ENCODE measurements around the gene CSNK2A2.

CSNK2A2 gene

DNA sequence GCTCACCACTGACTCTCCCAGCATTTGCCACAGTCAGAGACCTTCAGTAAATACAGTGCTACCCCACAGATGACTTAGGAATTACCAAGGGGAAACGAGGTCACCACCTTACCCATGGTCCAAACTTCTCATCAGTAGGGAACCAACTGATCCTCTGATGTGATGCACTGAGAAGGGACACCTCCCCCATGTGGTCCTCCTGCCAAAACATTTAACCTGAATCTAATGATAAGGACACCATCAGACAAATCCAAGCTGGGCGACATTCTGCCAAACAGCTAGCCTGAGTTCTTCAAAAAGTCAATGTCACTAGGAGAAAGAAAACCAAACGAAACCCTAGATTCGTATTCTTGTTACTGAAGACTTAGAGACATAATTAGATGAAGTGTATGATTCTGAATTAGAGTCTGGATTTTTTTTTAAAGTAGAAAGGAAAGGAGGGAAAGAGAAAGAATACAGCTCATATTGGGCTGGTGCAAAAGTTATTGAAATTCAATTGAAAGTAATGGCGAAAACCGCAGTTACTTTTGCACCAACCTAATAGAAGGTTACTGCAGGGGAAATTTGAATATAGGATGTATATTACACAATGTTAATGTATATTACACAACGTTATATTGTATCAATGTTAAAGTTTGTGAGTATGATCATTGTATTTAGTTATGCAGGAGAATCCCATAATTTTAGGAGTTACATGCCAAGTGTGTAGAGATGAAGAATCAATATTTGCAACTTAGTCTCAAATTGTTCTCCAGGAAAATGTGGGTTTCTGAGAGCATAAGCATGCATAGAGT is 2.3 kb upstream of the CSNK2A2 start:
- DNase-seq (ENCODE audit: low spot score) = no peak
- TF ChIP-seq, protein P1, sequence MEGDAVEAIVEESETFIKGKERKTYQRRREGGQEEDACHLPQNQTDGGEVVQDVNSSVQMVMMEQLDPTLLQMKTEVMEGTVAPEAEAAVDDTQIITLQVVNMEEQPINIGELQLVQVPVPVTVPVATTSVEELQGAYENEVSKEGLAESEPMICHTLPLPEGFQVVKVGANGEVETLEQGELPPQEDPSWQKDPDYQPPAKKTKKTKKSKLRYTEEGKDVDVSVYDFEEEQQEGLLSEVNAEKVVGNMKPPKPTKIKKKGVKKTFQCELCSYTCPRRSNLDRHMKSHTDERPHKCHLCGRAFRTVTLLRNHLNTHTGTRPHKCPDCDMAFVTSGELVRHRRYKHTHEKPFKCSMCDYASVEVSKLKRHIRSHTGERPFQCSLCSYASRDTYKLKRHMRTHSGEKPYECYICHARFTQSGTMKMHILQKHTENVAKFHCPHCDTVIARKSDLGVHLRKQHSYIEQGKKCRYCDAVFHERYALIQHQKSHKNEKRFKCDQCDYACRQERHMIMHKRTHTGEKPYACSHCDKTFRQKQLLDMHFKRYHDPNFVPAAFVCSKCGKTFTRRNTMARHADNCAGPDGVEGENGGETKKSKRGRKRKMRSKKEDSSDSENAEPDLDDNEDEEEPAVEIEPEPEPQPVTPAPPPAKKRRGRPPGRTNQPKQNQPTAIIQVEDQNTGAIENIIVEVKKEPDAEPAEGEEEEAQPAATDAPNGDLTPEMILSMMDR (IDR thresholded peaks at IDR 0.05; ENCODE audit: borderline replicate concordance, control extremely low read depth, extremely low read depth, insufficient read depth, missing control alignments) = no peak
- in situ Hi-C loops (cut with MboI; ENCODE audit: low sequenced_read_pairs, unreplicated experiment) = no loop called here

DNA sequence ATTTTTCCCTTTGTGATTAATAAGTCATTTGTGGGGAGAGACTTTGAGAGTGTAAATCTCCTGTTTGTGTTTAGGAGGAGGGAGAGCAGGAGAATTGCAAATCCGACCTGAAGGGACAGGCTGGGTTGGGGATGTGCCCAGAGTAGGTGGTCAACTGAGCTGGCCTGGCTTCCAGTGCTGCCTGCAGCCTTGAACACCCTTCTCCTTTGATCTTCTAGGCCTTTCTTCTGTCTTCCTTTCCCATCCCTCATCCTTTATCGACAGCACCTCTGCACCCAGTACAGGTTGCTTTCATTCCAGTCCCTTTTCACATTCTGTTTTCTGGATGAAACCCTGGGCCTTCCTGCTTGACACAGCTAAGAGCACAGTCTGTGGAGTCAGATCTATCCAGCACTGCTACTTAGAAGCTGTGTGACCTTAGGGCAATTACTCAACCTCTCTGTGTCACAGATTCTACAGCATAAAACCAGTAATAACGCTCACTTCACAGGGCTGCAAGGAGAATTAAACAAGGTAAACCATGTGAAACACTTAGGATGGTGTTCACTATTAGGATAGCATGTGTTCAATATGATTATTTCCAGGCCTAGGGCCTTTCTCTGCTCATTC is 1.0 kb upstream of the CSNK2A2 start:
- in situ Hi-C loops (cut with MboI; ENCODE audit: low sequenced_read_pairs, unreplicated experiment) = no loop called here
- DNase-seq (ENCODE audit: low spot score) = no peak
- TF ChIP-seq, protein P1 (IDR thresholded peaks at IDR 0.05; ENCODE audit: borderline replicate concordance, control extremely low read depth, extremely low read depth, insufficient read depth, missing control alignments) = no peak

DNA sequence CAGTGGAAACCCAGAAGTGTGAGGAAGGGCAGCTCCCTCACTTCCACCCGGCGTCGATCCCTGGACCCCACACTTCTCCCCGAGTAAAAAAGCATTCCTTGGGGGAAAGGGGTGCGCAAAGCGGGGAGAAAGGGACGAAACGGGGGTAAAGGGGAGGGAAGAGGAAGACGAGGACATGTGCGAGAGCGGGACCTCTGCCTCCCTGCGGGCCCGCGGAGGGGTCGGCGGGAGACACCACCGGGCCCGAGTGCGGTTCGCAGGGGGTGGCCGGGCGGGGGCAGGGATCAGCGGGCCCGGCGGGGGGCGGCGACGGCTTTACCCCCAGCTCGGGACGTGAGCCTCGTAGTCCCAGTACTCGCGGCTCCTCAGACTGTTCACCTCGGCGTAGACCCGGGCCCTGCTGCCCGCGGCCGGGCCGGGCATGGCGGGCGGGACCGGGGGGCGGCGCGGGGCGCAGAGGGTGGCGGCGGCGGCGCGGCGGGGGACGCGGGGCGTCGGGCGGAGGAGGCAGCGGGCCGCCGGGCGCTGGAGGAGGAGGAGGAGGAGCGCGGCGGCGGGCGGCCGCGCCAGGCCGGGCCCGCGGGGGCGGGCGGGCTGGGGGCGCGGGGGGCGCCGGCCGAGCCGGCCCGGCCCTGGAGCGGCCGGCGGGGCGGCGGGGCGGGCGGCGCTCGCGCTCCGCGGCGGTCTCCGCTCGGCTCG is 443 bp downstream of the CSNK2A2 start:
- peak; percentile 41 for DNase-seq (ENCODE audit: low spot score)
- TF ChIP-seq, protein P1 (IDR thresholded peaks at IDR 0.05; ENCODE audit: borderline replicate concordance, control extremely low read depth, extremely low read depth, insufficient read depth, missing control alignments) = no peak
- in situ Hi-C loops (cut with MboI; ENCODE audit: low sequenced_read_pairs, unreplicated experiment) = no loop called here

DNA sequence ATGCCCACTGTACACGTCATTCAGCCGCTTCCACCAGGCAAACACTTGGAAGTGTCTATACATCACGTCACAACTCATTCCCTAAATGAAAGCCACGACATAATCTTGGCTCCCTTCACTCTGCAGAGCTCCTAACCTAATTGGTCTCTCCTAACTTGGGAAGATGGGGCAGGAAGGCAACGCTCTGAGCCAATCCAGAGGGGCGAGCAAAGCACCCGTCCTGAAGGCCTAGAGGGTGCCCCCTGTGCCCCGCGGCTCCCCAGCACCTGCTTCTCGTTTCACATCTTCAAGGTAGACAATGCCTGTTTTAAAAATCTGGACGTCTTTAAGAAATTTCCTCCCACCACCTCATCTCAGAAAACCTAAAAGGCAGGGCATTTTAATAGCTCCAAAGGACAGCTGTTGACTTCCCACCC is 1.0 kb downstream of the CSNK2A2 start:
- in situ Hi-C loops (cut with MboI; ENCODE audit: low sequenced_read_pairs, unreplicated experiment) = no loop called here
- no peak for DNase-seq (ENCODE audit: low spot score)
- TF ChIP-seq, protein P1 (IDR thresholded peaks at IDR 0.05; ENCODE audit: borderline replicate concordance, control extremely low read depth, extremely low read depth, insufficient read depth, missing control alignments) = no peak

DNA sequence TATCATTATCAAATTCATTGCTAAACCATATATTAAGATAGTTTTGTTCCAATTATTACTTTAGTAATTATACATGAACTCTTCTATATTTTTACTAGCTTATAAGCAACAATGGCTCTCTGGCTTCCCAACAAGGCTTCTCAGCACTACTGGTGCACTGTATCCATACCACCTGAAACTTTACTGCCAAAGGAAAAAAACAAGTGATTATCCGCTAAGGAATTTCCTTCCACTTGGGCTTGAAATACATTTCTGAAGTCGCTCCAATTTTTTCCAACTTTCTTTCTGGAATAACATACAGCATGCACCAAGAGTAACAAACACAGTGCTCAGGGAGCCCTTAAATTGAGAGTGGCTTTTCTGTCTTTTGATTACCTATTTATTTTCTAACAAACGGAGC is 2.1 kb downstream of the CSNK2A2 start:
- TF ChIP-seq, protein P1 (IDR thresholded peaks at IDR 0.05; ENCODE audit: borderline replicate concordance, control extremely low read depth, extremely low read depth, insufficient read depth, missing control alignments) = no peak
- DNase-seq (ENCODE audit: low spot score) = no peak
- in situ Hi-C loops (cut with MboI; ENCODE audit: low sequenced_read_pairs, unreplicated experiment) = no loop called here

DNA sequence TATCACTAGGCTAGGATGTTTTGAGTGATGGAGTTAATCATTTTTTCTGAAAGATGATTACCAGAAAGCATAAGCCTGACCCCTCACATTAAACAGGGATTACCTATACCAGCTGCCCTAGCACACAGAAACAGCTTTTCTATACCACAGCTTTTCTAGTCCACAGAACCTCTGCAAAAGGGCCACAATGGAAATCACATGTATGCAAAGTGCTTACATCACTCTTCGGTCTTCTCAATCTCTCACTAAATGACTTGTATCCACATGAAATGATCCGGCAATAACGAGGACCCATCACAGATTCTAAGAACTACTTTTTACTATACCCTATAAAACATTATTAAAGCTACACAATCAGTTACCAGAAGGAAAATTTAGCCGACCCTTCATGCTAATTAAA is 2.6 kb downstream of the CSNK2A2 start:
- DNase-seq (ENCODE audit: low spot score) = no peak
- in situ Hi-C loops (cut with MboI; ENCODE audit: low sequenced_read_pairs, unreplicated experiment) = no loop called here
- TF ChIP-seq, protein P1 (IDR thresholded peaks at IDR 0.05; ENCODE audit: borderline replicate concordance, control extremely low read depth, extremely low read depth, insufficient read depth, missing control alignments) = no peak
